Activated CD8-positive, alpha-beta T cell treated with anti-CD3 and anti-CD28 coated beads, Interleukin-2, amount 10 ng/mL, durations not matched to agents 7 days and 5 days (primary cell): ENCODE measurements around the gene MOK. TPM values are rescaled to one million over a fixed set of nuclear protein-coding genes. Genes with fewer than 3 reads are reported as not detected.

Experiments
- ATAC-seq: fragments of 150-1000 bp; cut with Tn5 transposase; one replicate; pipeline ENCODE4 v1.10.0; 2021; ENCODE audit warnings: moderate library complexity
- CTCF ChIA-PET: fragments of 350-600 bp; sonication (Branson Sonifier 250); formaldehyde crosslinking; loops from one replicate; lab custom pipeline; 2021; ENCODE audit warnings: antibody characterized with exemption; lab: Charles Lee
- POLR2A ChIA-PET: fragments of 350-600 bp; sonication (Branson Sonifier 250); formaldehyde crosslinking; loops from one replicate; lab custom pipeline; 2021; ENCODE audit warnings: antibody characterized with exemption; lab: Charles Lee
- DNase-seq: peaks from one replicate; pipeline ENCODE4 v3.0.0-alpha.2; 2020
- H3K27ac Mint-ChIP-seq: one replicate; pipeline ENCODE4 v1.8.0; 2021; ENCODE audit warnings: mild to moderate bottlenecking, mixed read lengths
- H3K27me3 Mint-ChIP-seq: one replicate; pipeline ENCODE4 v1.8.0; 2021; ENCODE audit warnings: low read depth, mixed read lengths
- H3K36me3 Mint-ChIP-seq: one replicate; pipeline ENCODE4 v1.8.0; 2021; ENCODE audit warnings: low read depth, mixed read lengths
- H3K4me1 Mint-ChIP-seq: one replicate; pipeline ENCODE4 v1.8.0; 2021; ENCODE audit warnings: low read depth, mixed read lengths
- H3K4me3 Mint-ChIP-seq: one replicate; pipeline ENCODE4 v1.8.0; 2021; ENCODE audit warnings: mild to moderate bottlenecking, mixed read lengths
- H3K9me3 Mint-ChIP-seq: one replicate; pipeline ENCODE4 v1.8.0; 2022; ENCODE audit warnings: mixed read lengths; ENCODE audit not compliant: insufficient read depth
- total RNA-seq, 2 experiments: library from RNA; stranded (reverse); gene quantifications; one replicate each; pipeline ENCODE4 v1.2.3, GENCODE V29; 2021

The MOK gene
- total RNA-seq, 2 experiments from 2014 or later: 3.3 to 4.1 TPM

GRCh38 chr14:102229071-102229738 is 75.8 kb downstream of the MOK start:
- no peak for DNase-seq
- Mint-ChIP-seq H3K36me3 (peaks cover 3% of the 10 kb centered on the region), H3K27me3 (no peaks in the 10 kb centered on the region), H3K4me3 (no peak overlapping the region), H3K4me1 (no peaks in the 10 kb centered on the region), H3K27ac (no peak overlapping the region), H3K9me3 (no peaks in the 10 kb centered on the region)
- ChIA-PET POLR2A (no interaction called here), CTCF (no interaction called here)
- ATAC-seq: no peak

DNA sequence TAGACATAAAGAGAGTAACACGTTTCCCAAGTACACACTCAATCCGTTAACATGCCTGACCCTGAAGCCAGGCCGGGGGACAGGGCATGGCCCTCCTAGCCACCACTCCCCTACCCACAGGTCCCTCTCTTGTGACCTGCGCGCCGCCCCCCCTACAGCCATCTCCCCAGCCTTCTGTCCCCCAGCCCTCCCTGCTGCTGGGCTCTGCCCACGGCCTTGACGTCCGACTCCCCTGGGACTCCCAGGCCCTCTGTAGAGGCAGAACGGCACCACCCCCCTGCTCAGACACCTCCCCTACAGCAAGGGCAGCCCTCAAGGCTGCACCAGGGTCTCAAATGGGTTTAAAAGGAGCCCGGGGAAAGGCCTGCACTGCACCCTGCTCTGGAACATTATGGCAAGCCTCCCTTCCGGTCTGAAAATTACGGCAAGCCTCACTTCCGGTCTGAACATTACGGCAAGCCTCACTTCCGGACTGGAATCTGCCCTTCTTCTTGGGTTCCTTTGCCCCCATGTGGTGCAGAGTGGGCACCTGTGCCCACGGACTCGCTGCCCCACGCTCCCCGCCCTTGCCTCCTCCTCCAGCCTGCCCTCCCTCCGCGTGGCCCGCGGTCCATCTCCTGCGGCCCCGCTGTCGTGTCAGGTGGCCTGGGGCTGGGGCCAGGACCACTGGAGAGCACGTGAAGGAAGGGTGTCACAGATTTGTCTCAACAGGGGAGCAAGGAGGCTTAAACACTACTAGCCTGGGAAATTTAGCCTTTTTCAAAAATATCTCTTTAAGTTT is 77.6 kb downstream of the MOK start:
- Mint-ChIP-seq H3K27me3 (no peaks in the 10 kb centered on the region), H3K4me1 (no peaks in the 10 kb centered on the region), H3K36me3 (peaks cover 3% of the 10 kb centered on the region), H3K27ac (no peak overlapping the region), H3K9me3 (no peaks in the 10 kb centered on the region), H3K4me3 (no peak overlapping the region)
- ATAC-seq (peak; percentile 33), DNase-seq (no peak)
- CTCF ChIA-PET: no interaction called here
- POLR2A ChIA-PET: no interaction called here

DNA sequence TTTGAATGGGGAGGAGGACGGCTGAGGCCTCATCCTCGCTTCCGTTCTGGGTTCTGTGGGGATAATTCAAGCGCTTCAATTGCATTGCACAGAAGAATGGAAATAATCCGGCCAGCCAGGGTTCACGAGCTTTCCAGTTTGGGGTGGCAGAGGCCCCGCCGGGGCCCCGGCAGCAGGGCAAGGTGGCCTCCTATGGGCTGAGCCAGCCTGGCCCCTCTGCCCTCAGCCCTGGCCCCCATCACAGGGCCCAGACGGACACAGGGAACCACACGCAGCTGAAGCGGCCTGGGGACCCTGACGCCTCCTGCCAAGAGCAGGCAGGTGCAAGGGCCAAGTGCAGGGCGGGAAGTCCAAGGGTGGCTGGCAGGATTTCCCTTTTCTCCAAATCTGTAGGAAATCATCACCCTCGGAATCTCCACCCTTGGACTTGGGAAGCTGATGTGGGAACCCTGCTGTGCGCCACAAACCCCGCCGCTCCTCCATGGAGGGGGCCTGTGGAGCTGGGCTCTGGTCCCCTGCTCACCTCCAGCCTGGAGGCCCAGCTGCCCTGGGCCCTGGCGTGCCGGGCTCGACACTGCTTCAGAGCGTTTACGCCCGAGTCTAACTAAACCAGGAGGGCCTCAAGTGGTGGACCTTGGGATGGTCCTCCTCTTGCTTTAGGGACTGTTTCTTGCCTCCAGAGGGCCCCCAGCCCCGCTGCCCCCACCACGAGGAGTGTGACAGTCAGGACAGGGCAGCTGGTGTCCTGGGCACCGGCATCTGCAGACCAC is 78.4 kb downstream of the MOK start:
- Mint-ChIP-seq H3K4me3 (no peak overlapping the region), H3K4me1 (no peaks in the 10 kb centered on the region), H3K27me3 (no peaks in the 10 kb centered on the region), H3K36me3 (peaks cover 3% of the 10 kb centered on the region), H3K9me3 (no peaks in the 10 kb centered on the region), H3K27ac (no peak overlapping the region)
- POLR2A ChIA-PET: no interaction called here
- DNase-seq (no peak), ATAC-seq (no peak)
- CTCF ChIA-PET: no interaction called here

- no peak overlapping the region for H3K27ac Mint-ChIP-seq
- CTCF ChIA-PET: no interaction called here
- no peaks in the 10 kb centered on the region for H3K27me3 Mint-ChIP-seq
- no peaks in the 10 kb centered on the region for H3K9me3 Mint-ChIP-seq
- H3K4me1 Mint-ChIP-seq: no peaks in the 10 kb centered on the region
- ATAC-seq (no peak), DNase-seq (no peak)
- H3K36me3 Mint-ChIP-seq: peaks cover 3% of the 10 kb centered on the region
- POLR2A ChIA-PET: no interaction called here
- H3K4me3 Mint-ChIP-seq: no peak overlapping the region
Observed at GRCh38 chr14:102225936-102226335, 79.0 kb downstream of the MOK start.

DNA sequence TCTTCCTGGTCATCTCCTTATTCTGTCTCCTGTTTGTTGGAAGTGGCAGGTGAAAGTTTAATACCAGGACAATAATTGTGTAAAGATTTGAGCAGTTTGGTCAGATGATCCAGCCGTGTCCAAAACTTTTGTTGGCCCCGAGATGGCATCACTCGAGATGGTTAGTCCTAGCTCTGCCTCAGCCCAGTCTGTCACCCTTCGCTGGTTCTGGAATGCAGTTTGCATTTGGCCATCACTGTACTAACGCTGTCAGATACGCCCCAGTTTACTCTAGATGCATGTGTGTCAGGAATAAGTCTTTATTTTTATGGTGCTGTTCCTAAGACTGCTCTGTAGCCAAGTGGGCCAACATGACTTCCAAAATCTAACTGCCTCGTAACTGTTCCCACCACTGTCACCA is 79.6 kb downstream of the MOK start:
- ATAC-seq (no peak), DNase-seq (no peak)
- Mint-ChIP-seq H3K27me3 (no peaks in the 10 kb centered on the region), H3K4me3 (no peak overlapping the region), H3K9me3 (no peaks in the 10 kb centered on the region), H3K27ac (no peak overlapping the region), H3K4me1 (peaks cover 2% of the 10 kb centered on the region), H3K36me3 (peaks cover 3% of the 10 kb centered on the region)
- ChIA-PET CTCF (interaction anchor here (1.6 kb wide), 1 partner anchor 89 kb away, joined by 4 read pairs; no protein-coding TSS in a partner anchor), POLR2A (no interaction called here)

GRCh38 chr14:102223682-102224081 is 81.3 kb downstream of the MOK start:
- POLR2A ChIA-PET: no interaction called here
- Mint-ChIP-seq H3K27ac (no peak overlapping the region), H3K4me3 (no peak overlapping the region), H3K27me3 (no peaks in the 10 kb centered on the region), H3K4me1 (peaks cover 8% of the 10 kb centered on the region), H3K36me3 (peaks cover 3% of the 10 kb centered on the region), H3K9me3 (no peaks in the 10 kb centered on the region)
- DNase-seq: no peak
- CTCF ChIA-PET: interaction anchor here (1.6 kb wide), 1 partner anchor 90 kb away, joined by 4 read pairs; no protein-coding TSS in a partner anchor
- ATAC-seq: no peak

DNA sequence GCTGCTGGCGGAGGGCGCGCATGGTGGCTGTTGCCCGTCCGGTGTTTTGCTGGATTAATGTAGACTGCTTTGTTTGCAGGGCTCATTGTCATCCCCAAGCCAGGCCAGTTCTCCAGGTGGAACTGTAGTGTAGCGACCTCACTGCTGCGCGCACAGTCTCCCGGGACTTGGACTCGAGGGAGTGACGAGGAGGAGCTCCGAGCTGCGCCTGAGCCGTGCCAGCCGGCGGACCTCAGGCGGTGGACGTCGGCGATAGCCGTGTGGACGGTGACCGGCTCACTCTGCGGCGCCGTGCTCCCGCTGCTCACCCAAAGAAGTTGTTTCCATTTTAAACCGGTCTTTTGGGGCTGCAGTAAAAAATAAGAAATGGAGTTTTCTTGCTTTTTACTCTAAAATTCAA is 82.2 kb downstream of the MOK start:
- POLR2A ChIA-PET: no interaction called here
- H3K4me3 Mint-ChIP-seq: no peak overlapping the region
- CTCF ChIA-PET: no interaction called here
- no peak for DNase-seq
- no peak overlapping the region for H3K27ac Mint-ChIP-seq
- H3K36me3 Mint-ChIP-seq: peaks cover 3% of the 10 kb centered on the region
- no peaks in the 10 kb centered on the region for H3K9me3 Mint-ChIP-seq
- H3K4me1 Mint-ChIP-seq: peaks cover 8% of the 10 kb centered on the region
- no peaks in the 10 kb centered on the region for H3K27me3 Mint-ChIP-seq
- ATAC-seq: no peak

DNA sequence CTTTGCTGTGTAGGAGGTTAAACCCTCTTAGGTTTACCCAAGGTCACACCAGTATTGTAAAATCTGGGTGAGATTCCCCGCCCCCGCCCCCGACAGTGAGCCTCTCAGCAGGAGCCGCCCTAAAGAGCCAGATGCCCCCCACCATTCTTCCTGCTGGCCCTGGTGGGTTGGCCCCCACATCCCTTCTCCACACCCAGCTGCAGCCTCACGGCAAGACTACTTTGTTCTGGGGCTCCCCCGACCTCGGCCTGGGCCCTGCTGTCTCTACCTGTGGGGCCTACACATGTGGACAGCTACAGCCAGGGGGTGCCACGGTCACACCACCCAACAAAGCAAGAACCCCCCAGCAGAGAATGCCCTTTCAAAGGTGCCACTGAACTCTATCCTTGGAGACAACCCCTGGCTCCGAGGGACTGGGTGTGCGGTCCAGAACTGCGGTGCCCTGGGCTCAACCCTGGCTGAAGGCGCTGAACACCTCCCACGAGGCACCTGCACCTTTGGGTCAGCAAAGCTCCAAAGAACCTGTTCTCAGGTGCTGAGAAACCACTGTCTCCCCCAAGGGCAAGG is 82.9 kb downstream of the MOK start:
- ChIA-PET POLR2A (no interaction called here), CTCF (interaction anchor here (1.4 kb wide), 1 partner anchor 15 kb away, joined by 3 read pairs; no protein-coding TSS in a partner anchor)
- DNase-seq (no peak), ATAC-seq (no peak)
- H3K36me3 Mint-ChIP-seq: peaks cover 3% of the 10 kb centered on the region
- H3K27me3 Mint-ChIP-seq: no peaks in the 10 kb centered on the region
- H3K4me1 Mint-ChIP-seq: peaks cover 8% of the 10 kb centered on the region
- no peak overlapping the region for H3K27ac Mint-ChIP-seq
- no peak overlapping the region for H3K4me3 Mint-ChIP-seq
- H3K9me3 Mint-ChIP-seq: no peaks in the 10 kb centered on the region

- no peak for ATAC-seq
- Mint-ChIP-seq H3K36me3 (peaks cover 3% of the 10 kb centered on the region), H3K27me3 (no peaks in the 10 kb centered on the region), H3K27ac (no peak overlapping the region), H3K9me3 (no peaks in the 10 kb centered on the region), H3K4me3 (no peak overlapping the region), H3K4me1 (peaks cover 8% of the 10 kb centered on the region)
- DNase-seq: no peak
- CTCF ChIA-PET: interaction anchor here (1.4 kb wide), 1 partner anchor 16 kb away, joined by 3 read pairs; no protein-coding TSS in a partner anchor
- POLR2A ChIA-PET: no interaction called here
Observed at GRCh38 chr14:102221026-102221425, 83.9 kb downstream of the MOK start.

- Mint-ChIP-seq H3K36me3 (no peaks in the 10 kb centered on the region), H3K4me1 (peaks cover 8% of the 10 kb centered on the region), H3K27me3 (no peaks in the 10 kb centered on the region), H3K9me3 (no peaks in the 10 kb centered on the region), H3K4me3 (no peak overlapping the region), H3K27ac (no peak overlapping the region)
- no peak for DNase-seq
- ChIA-PET CTCF (no interaction called here), POLR2A (no interaction called here)
- ATAC-seq: no peak
Observed at GRCh38 chr14:102220031-102220430, 84.9 kb downstream of the MOK start.

- POLR2A ChIA-PET: no interaction called here
- no peaks in the 10 kb centered on the region for H3K27me3 Mint-ChIP-seq
- DNase-seq (no peak), ATAC-seq (no peak)
- no peaks in the 10 kb centered on the region for H3K36me3 Mint-ChIP-seq
- no peak overlapping the region for H3K4me3 Mint-ChIP-seq
- no peaks in the 10 kb centered on the region for H3K9me3 Mint-ChIP-seq
- H3K27ac Mint-ChIP-seq: no peak overlapping the region
- CTCF ChIA-PET: no interaction called here
- H3K4me1 Mint-ChIP-seq: peaks cover 8% of the 10 kb centered on the region
Observed at GRCh38 chr14:102219316-102219715, 85.6 kb downstream of the MOK start.
